Endothelial cell of umbilical vein (primary cell): ENCODE results near the gene KLHL35. TPM values are rescaled to one million over a fixed set of nuclear protein-coding genes. Genes with fewer than 3 reads are reported as not detected.
A peak's percentile ranks its signal among the peaks of the same experiment; 100 is the strongest.

Source experiments
- BruUV-seq: library from RNA; stranded (reverse); fragments of 400-500 nt; replicated peaks from 2 replicates; lab custom pipeline; 2021; lab: Mats Ljungman, UMichigan
- CTCF ChIA-PET: fragments of 300-600, 350-600 bp; sonication (Branson Sonifier 250); formaldehyde crosslinking; loops from one replicate; lab custom pipeline; 2021; ENCODE audit warnings: antibody characterized with exemption, inconsistent platforms; lab: Charles Lee
- POLR2A ChIA-PET: fragments of 300-600, 350-600 bp; sonication (Branson Sonifier 250); formaldehyde crosslinking; loops from one replicate; lab custom pipeline; 2021; ENCODE audit warnings: antibody characterized with exemption, inconsistent platforms; lab: Charles Lee
- DNase-seq: peaks from one replicate; pipeline ENCODE4 v3.0.0-alpha.2; 2011; ENCODE audit warnings: low read depth, low spot score
- FAIRE-seq: peaks from 2 replicates; lab custom pipeline; 2011; peaks lifted over from hg19 to GRCh38; lab: Jason Lieb, UNC
- H2AFZ ChIP-seq: 2 replicates; pipeline ENCODE4 v1.6.0; 2012; ENCODE audit warnings: low read depth, low read length, control low read depth, inconsistent platforms
- H3K27ac ChIP-seq: 2 replicates; pipeline ENCODE4 v1.5.1; 2011; ENCODE audit warnings: low read depth, mild to moderate bottlenecking, control low read depth, low read length, moderate library complexity; ENCODE audit not compliant: insufficient read depth
- H3K27me3 ChIP-seq, 2 experiments: 2 replicates each; pipeline versions ENCODE4 v1.6.0 to v1.6.1; 2011; ENCODE audit warnings: low read length in 2 of 2, mixed read lengths in 1 of 2; ENCODE audit not compliant: control insufficient read depth in 2 of 2, insufficient read depth in 2 of 2
- H3K36me3 ChIP-seq, 2 experiments: 2 replicates in 1 of 2; 3 replicates in 1 of 2; pipeline ENCODE4 v1.5.1; 2011; ENCODE audit warnings: low read length in 2 of 2, mild to moderate bottlenecking in 1 of 2, moderate library complexity in 1 of 2; ENCODE audit not compliant: control insufficient read depth in 2 of 2, insufficient read depth in 2 of 2; ENCODE audit errors: extremely low read depth in 1 of 2
- H3K4me1 ChIP-seq: 3 replicates; pipeline ENCODE4 v1.5.1; 2011; ENCODE audit warnings: mild to moderate bottlenecking, low read length; ENCODE audit not compliant: control insufficient read depth, insufficient read depth; ENCODE audit errors: extremely low read depth
- H3K4me2 ChIP-seq: 2 replicates; pipeline ENCODE4 v1.6.1; 2011; ENCODE audit warnings: low read length, control low read depth, mixed read lengths; ENCODE audit not compliant: insufficient read depth
- H3K4me3 ChIP-seq, 3 experiments: fragments of 200-600 bp in 1 of 3; sonication (generic), shearing (Covaris generic) in 1 of 3; replicated peaks in 1 of 3; 2 replicates each; pipeline ENCODE4 v1.5.1; 2011 to 2016; ENCODE audit warnings: control low read depth in 3 of 3, low read length in 3 of 3, mild to moderate bottlenecking in 2 of 3, inconsistent platforms in 1 of 3, low read depth in 1 of 3, moderate library complexity in 1 of 3; ENCODE audit not compliant: insufficient read depth in 1 of 3
- H3K79me2 ChIP-seq: 2 replicates; pipeline ENCODE4 v1.6.0; 2012; ENCODE audit warnings: low read length, inconsistent platforms; ENCODE audit not compliant: control insufficient read depth, insufficient read depth
- H3K9ac ChIP-seq: replicated peaks from 2 replicates; pipeline ENCODE3; 2011; ENCODE audit warnings: low read length, control low read depth; ENCODE audit not compliant: insufficient read depth; ENCODE audit errors: extremely low read depth
- H3K9me1 ChIP-seq: replicated peaks from 3 replicates; pipeline ENCODE4 v1.6.0; 2011; ENCODE audit warnings: mild to moderate bottlenecking, low read length; ENCODE audit not compliant: control insufficient read depth, insufficient read depth; ENCODE audit errors: extremely low read depth
- H3K9me3 ChIP-seq: replicated peaks from 2 replicates; pipeline ENCODE4 v1.5.1; 2012; ENCODE audit warnings: low read length, inconsistent platforms; ENCODE audit not compliant: control insufficient read depth, insufficient read depth
- H4K20me1 ChIP-seq: replicated peaks from 2 replicates; pipeline ENCODE3; 2011; ENCODE audit warnings: mild to moderate bottlenecking, low read length; ENCODE audit not compliant: control insufficient read depth, insufficient read depth; ENCODE audit errors: extremely low read depth
- CTCF ChIP-seq, 2 donors: IDR thresholded peaks; 1 replicate in 1 of 2; 2 replicates in 1 of 2; pipeline ENCODE4 v1.5.1; 2011; ENCODE audit warnings: low read length in 2 of 2, mild to moderate bottlenecking in 2 of 2, moderate library complexity in 2 of 2, control low read depth in 1 of 2, inconsistent platforms in 1 of 2, low read depth in 1 of 2; ENCODE audit not compliant: insufficient read depth in 1 of 2; ENCODE audit errors: extremely low read depth in 1 of 2
- EZH2 ChIP-seq: IDR thresholded peaks from 2 replicates; pipeline ENCODE4 v1.6.1; 2012; ENCODE audit warnings: borderline replicate concordance, low read depth, mild to moderate bottlenecking, moderate library complexity, low read length, inconsistent platforms; ENCODE audit not compliant: severe bottlenecking
- FOS ChIP-seq: IDR thresholded peaks from 2 replicates; pipeline ENCODE4 v1.6.1; 2011; ENCODE audit warnings: mild to moderate bottlenecking, low read length, moderate library complexity, borderline replicate concordance; ENCODE audit not compliant: insufficient read depth
- GATA2 ChIP-seq: IDR thresholded peaks from 2 replicates; pipeline ENCODE4 v1.7.0; 2011; ENCODE audit warnings: low read depth, mild to moderate bottlenecking, moderate library complexity, mixed read lengths, low read length; ENCODE audit not compliant: insufficient read length, insufficient read depth
- JUN ChIP-seq: IDR thresholded peaks from 2 replicates; pipeline ENCODE4 v1.6.1; 2011; ENCODE audit warnings: borderline replicate concordance, low read depth; ENCODE audit not compliant: insufficient read length, insufficient read depth
- MAX ChIP-seq: IDR thresholded peaks from 2 replicates; pipeline ENCODE4 v1.6.1; 2011; ENCODE audit not compliant: insufficient read depth, insufficient read length
- POLR2A ChIP-seq: IDR thresholded peaks from 2 replicates; pipeline ENCODE4 v1.6.1; 2012; ENCODE audit warnings: low read depth, mild to moderate bottlenecking, control low read depth, low read length
- dilution Hi-C: fragments of 300-500 bp; cut with MboI; formaldehyde crosslinking; loops from one replicate; pipeline ENCODE4 v1.15.0; 2019; ENCODE audit warnings: low sequenced_read_pairs; ENCODE audit not compliant: extremely low pct_ligation_motif_present
- intact Hi-C: fragments of 100-400 bp; cut with micrococcal nuclease; formaldehyde crosslinking; loops from one replicate; pipeline ENCODE4 v1.10.0; 2022
- polyA plus RNA-seq, 4 experiments: library from polyadenylated mRNA; depleted of rRNA in 3 of 4; stranded (reverse) in 3 of 4; unstranded in 1 of 4; fragments of >200 nt; gene quantifications; 2 replicates each; pipeline versions ENCODE4 v1.2.1 to v1.2.3, GENCODE V29; 2011 to 2012; ENCODE audit warnings: missing spikeins in 1 of 4
- total RNA-seq: library from RNA; stranded (reverse); gene quantifications from 2 replicates; pipeline ENCODE4 v1.2.3, GENCODE V29; 2021

The KLHL35 gene
- total and polyA plus RNA-seq, 2 donors (not counting 3 experiments of a cell fraction or from before 2014, with no cell fraction given) = 0.97 to 2.3 TPM

GRCh38 chr11:75429641-75429901 is 3.4 kb downstream of the KLHL35 start:
- CTCF ChIA-PET = interaction anchor here (1.1 to 1.6 kb wide), 3 partner anchors 22 to 104 kb away, joined by 3 to 7 read pairs (median 7); no protein-coding TSS in a partner anchor
- DNase-seq = no peak
- BruUV-seq = no TSS peak

GRCh38 chr11:75428989-75429640 is 3.9 kb downstream of the KLHL35 start:
- Histone ChIP-seq H3K4me3 (no peak overlapping the region), H3K9me1 (no peaks in the 10 kb centered on the region), H3K79me2 (no peaks in the 10 kb centered on the region), H3K4me2 (no peak overlapping the region), H2AFZ (no peak overlapping the region), H3K27me3 (peaks cover 26 to 29% of the 10 kb centered on the region in 2 experiments), H4K20me1 (no peaks in the 10 kb centered on the region), H3K9me3 (no peaks in the 10 kb centered on the region), H3K4me1 (peaks cover 9% of the 10 kb centered on the region), H3K9ac (no peak overlapping the region), H3K27ac (no peak overlapping the region), H3K36me3 (no peaks in the 10 kb centered on the region)
- no peak for DNase-seq
- dilution Hi-C loops = no loop called here
- FAIRE-seq = no peak
- no peak for TF ChIP-seq EZH2
- no peak for TF ChIP-seq CTCF (IDR thresholded peaks at IDR 0.05; ENCODE audit: extremely low read depth in 1 of 2, insufficient read depth in 1 of 2, low read depth in 1 of 2, low read length in 2 of 2)
- TF ChIP-seq POLR2A = no peak
- no peak for TF ChIP-seq GATA2
- no peak for TF ChIP-seq MAX
- no peak for TF ChIP-seq JUN
- no peak for TF ChIP-seq FOS
- intact Hi-C loops = loop anchor here (5.0 kb wide), 1 partner anchor 42 kb away; no protein-coding TSS in a partner anchor
- no TSS peak for BruUV-seq
- ChIA-PET CTCF (interaction anchor here (1.1 to 1.6 kb wide), 3 partner anchors 21 to 105 kb away, joined by 3 to 7 read pairs (median 7); no protein-coding TSS in a partner anchor), POLR2A (no interaction called here)

More at GRCh38 chr11:75429641-75429901, 3.4 kb downstream of the KLHL35 start:
- Histone ChIP-seq H3K4me3 (no peak overlapping the region), H3K4me2 (no peak overlapping the region), H3K27ac (no peak overlapping the region), H3K9ac (no peak overlapping the region), H3K9me1 (no peaks in the 10 kb centered on the region), H3K79me2 (no peaks in the 10 kb centered on the region), H3K36me3 (peaks cover 0 to under 1% of the 10 kb centered on the region in 2 experiments), H4K20me1 (no peaks in the 10 kb centered on the region), H3K27me3 (peaks cover 26 to 29% of the 10 kb centered on the region in 2 experiments), H2AFZ (peak overlapping the region; percentile 28), H3K4me1 (peaks cover 9% of the 10 kb centered on the region), H3K9me3 (no peaks in the 10 kb centered on the region)
- FAIRE-seq = no peak
- TF ChIP-seq MAX (peak; percentile 88), POLR2A (no peak)
- dilution Hi-C loops (no loop called here), intact Hi-C loops (loop anchor here (5.0 kb wide), 1 partner anchor 42 kb away; no protein-coding TSS in a partner anchor)
- POLR2A ChIA-PET = no interaction called here
